Fibroblast of skin of left quadriceps (primary cell): Measurements from ENCODE around the gene CNN3.

Experiments
- DNase-seq, 2 experiments: peaks; one replicate each; pipeline ENCODE4 v3.0.0-alpha.2; 2013; ENCODE audit warnings: low read depth in 2 of 2

CNN3 gene

GRCh38 chr1:94926915-94927404, at the start of gene CNN3:
Gene CNN3 (minus strand): TSS chr1:94927110. CDS start chr1:94926894, 216 bp downstream.
- DNase-seq = peak; percentile 83

DNA sequence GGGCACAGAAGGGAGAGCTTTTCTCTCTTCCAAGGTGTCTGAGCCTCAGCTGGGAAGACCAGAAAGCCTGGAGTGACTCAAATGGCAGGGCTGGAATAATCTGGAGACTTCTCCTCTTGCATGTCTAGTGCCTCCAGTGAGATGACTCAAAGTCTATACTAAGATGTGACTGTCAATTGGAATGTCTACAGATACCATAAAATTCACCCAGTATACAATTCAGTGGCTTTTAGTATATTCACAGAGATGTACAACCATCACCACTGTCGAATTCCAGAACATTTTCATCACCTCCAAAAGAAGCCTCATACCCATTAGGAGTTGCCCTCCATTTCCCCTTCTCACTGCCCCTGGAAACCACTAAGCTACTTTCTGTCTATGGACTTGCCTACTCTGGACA, 47.9 kb upstream of the CNN3 start:
- peak; percentile 59 to 69 for DNase-seq

- DNase-seq = peak; percentile 81 to 82
Measured at GRCh38 chr1:94974241-94974640, 47.3 kb upstream of the CNN3 start.

- no peak for DNase-seq
Measured at GRCh38 chr1:94973309-94973922, 46.5 kb upstream of the CNN3 start.

DNA sequence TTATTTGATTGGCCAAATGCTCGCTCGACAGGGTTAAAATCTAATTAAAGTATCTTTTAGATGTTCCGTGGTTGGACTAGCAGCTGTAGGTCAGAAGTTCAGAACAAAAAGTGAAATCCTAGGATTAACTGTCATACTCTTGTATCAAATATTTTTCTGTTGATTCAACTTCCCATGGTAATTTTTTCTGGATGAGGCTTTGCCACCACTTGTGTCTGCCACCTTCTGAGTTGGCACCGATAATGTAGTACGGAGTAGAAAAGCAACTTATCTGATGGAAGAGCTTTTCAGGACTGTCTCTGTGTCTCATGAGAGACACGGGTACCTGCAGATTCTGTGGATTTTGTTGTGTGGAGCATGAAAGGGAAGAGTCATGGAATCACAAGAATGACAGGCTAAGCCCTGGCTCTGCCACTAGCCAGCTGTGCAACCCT, 44.6 kb upstream of the CNN3 start:
- no peak for DNase-seq

- no peak for DNase-seq
Measured at GRCh38 chr1:94970783-94971182, 43.9 kb upstream of the CNN3 start.

- DNase-seq = no peak
Measured at GRCh38 chr1:94969137-94969536, 42.2 kb upstream of the CNN3 start.

DNA sequence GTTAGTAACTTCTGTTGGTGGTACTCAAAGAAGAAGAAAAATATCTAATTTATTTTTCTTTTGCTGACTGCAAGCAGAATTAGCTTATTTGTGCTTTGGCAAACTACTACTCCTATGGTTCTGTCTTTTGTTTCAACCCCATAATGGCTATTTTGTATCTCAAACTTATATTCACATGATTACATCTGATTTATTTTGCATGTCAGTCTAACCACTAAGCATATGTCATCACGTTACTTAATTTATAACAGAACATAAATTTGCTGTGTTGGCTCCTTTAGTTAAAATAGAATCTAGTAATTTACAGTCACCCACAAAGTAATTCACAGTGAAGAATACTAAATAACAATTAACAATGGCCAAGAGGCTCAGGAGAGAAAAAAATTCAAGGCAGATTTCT, 39.1 kb upstream of the CNN3 start:
- no peak for DNase-seq

- DNase-seq = no peak
Measured at GRCh38 chr1:94963864-94964263, 37.0 kb upstream of the CNN3 start.

DNA sequence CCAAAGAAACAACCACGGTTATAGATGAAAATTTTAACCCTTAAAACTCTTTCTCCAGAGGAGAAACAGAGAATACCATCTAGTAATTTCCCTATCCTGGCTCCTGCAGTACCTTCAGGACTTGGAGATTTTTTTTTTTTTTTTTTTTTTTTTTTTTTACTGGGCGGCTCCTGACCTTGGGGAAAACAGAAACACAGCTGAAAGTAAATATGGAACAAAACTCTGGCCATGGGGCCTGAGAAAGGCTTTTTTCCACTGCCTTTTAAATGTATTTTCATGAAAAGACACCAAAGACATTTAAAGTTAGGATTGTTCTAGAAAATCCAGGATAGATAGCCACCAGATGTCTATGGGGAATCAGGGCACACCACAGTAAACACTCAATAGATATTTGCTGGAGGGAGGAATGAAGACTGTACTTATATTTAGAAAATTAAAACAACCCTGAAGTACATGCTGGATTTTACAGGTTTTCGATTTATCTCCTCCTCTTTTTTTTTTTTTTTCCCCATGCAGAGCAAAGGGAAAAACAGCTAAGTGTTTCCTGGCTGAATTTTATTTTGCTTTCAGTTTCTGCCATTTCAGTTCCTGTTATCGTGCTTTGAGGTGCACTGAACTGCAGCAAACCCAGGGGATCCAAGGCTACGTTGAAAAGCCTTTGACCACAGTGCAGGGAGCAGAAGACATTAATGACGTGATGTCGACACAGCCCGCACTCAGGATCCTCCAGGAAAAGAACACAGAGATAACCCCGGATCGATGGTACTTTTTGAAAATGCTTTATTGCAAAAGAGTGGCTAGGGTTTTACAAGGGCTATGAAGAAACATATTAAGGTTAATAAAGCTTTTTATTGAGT, 35.7 kb upstream of the CNN3 start:
- DNase-seq = no peak

GRCh38 chr1:94961988-94962387, 35.1 kb upstream of the CNN3 start:
- DNase-seq = no peak

DNA sequence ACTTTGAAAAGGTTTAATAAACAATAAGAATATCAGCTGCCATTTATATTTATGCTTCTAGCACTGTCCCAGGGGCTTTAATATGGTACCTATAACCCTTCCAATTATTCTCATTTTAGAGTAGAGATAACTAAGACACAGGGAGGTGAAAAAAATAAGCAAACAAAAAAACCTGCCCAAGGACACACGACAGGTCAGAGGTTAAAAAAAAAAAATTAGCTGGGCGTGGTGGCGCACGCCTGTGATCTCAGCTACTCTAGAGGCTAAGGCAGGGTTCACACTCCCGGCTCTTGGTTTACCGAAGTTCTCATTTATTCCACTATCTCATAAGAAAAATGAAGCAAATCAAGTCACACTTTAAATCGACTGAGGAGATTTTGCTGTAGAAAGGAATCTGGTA, 34.7 kb upstream of the CNN3 start:
- no peak for DNase-seq

DNA sequence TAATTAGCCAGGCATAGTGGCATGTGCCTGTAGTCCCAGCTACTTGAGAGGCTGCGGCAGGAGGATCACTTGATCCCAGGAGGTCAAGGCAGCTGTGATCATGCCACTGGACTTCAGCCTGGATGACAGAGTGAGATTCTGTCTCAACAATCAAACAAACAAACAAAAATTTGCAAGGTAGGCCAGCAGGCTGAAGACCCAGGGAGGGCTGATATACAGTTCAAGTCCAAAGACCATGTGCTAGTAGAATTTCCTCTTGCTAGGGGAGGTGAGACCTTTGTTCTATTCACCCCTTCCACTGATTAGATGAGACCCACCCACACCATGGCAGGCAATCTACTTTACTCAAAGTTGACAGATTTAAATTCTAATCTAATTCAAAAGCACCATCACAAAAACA, 31.2 kb upstream of the CNN3 start:
- no peak for DNase-seq

- no peak for DNase-seq
Measured at GRCh38 chr1:94955767-94956632, 29.1 kb upstream of the CNN3 start.

DNA sequence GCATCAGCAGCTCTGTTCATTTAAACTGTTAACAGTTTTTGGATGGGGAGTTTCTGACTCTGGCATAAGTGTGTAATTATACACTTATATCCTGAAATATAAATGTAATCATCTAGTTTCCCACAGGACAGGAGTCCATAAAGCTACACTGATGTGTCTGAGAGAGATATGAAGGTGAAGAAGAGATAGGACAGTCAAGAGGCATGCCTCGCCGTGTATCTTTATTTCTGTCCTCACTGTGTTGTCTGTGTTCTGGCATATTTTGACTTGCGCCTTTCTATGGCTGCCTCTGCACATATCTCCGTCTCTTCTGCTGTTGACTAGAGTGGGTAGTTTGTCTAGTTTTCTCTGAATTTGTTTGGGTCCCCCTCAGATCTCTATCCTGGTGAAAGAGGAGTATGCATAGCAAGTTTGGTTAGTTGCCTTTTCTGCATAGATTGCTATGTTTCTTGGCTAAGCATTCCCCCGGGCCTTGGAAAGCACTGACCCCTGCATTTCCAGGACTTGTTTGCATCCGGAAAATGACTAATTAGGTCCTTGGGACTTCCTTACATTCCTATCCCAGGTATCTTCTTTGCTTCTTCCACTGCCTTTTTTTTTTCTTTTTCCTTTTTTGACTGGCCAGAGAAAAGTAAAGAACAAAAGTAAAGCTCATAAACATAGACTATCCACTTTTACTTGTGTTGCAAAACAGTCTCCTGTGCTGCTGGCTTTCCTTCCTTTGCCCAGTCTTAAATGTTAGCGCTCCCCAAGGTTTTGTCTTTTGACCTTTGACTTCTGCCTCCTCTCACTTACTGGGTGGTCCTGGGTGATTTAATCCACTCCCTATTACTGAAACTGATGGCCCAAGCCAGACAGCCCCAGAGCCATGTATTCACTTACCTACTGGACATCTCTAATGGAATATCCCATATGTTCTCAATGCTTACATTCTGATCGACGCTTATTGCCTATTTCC, 27.6 kb upstream of the CNN3 start:
- DNase-seq = no peak

- peak; percentile 73 to 76 for DNase-seq
Measured at GRCh38 chr1:94953746-94954145, 26.8 kb upstream of the CNN3 start.

DNA sequence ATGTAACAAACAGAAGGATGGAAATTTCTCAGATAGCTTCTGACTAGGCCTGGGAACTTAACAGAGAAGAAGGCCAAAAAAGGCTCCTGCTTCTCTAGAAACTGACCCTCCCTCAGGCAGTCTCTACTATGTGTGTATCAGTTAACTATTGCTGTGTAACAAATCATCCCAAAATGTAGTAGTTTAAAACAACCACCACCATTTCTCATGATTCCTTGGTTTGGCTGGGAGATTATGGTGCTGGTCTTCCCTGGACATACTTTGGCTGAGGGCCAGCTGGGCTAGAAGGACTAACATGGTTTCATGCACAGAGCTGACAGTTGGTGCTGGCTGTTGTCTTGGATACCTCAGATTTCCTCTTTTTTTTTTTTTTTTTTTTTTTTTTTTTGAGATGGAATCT, 26.2 kb upstream of the CNN3 start:
- DNase-seq = no peak

- DNase-seq = no peak
Measured at GRCh38 chr1:94952539-94952938, 25.6 kb upstream of the CNN3 start.

GRCh38 chr1:94951509-94952208, 24.7 kb upstream of the CNN3 start:
- no peak for DNase-seq

DNA sequence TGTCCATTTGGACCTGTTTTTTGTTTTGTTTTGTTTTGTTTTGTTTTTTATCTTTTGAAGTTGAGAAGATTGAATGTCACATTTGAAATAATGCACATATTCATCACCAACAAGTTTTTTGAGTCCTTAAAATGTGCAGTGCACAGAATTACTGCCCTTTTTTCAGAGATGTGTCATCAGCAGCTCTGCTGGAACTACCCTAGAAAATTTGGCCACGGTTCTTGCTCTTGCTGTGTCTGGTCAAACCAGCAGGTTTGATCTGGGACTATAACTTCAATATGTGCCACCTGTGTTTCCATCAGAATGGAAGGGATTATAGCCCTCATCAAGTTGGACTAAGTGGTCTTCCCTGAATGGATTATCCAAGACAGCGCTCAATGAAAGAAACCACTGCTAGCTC, 24.1 kb upstream of the CNN3 start:
- no peak for DNase-seq
